GM21367 (cell line): ENCODE results near the gene YTHDF1.

Experiments
- ATAC-seq: cut with Tn5 transposase; IDR thresholded peaks from one replicate; pipeline ENCODE4 v1.9.1; 2021; ENCODE audit not compliant: unreplicated experiment

YTHDF1 gene

GRCh38 chr20:63186528-63187316 is 29.2 kb downstream of the YTHDF1 start:
- no peak for ATAC-seq

- no peak for ATAC-seq
These were observed 29.8 kb downstream of the YTHDF1 start for GRCh38 chr20:63186084-63186483.

GRCh38 chr20:63185215-63185796 is 30.6 kb downstream of the YTHDF1 start:
- ATAC-seq: no peak

GRCh38 chr20:63183422-63184146 is 32.3 kb downstream of the YTHDF1 start:
- ATAC-seq: no peak

GRCh38 chr20:63182946-63183415 is 33.0 kb downstream of the YTHDF1 start:
- ATAC-seq: no peak

- ATAC-seq: no peak
These were observed 33.5 kb downstream of the YTHDF1 start for GRCh38 chr20:63182425-63182824.

GRCh38 chr20:63181226-63181625 is 34.7 kb downstream of the YTHDF1 start:
- no peak for ATAC-seq

DNA sequence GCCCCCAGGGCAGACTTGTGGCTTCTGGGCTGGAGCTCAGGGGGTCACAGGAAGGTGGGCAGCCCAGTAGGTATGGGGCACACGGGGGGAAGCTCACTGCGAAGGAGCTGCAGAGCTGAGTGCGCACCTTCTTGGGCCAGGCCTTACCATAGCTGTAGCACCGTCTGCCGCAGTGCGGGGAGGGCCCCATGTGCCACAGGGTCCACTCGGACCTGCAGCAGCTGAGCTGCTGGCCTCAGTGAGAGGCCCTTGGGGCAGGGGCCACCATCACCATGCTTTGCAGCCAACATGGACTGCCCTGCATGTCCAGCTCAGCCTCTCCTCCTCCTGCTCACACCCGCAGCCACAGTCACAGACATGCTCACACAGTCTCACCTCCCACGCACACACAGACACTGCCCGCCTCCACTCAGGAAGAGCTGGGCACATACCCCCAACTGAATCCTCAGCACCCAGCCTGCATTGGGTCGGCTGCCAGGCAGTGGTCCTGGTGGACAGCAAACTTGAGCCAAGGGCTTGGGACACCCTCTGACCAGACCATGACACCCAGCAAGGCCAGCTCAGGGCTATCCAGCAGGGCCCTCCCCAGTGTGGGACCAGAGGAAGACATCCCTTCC is 35.3 kb downstream of the YTHDF1 start:
- no peak for ATAC-seq

GRCh38 chr20:63179687-63180568 is 36.0 kb downstream of the YTHDF1 start:
- no peak for ATAC-seq

GRCh38 chr20:63178889-63179686 is 36.8 kb downstream of the YTHDF1 start:
- no peak for ATAC-seq

GRCh38 chr20:63178446-63178820 is 37.5 kb downstream of the YTHDF1 start:
- ATAC-seq: no peak

GRCh38 chr20:63177785-63178445 is 38.0 kb downstream of the YTHDF1 start:
- ATAC-seq: no peak

DNA sequence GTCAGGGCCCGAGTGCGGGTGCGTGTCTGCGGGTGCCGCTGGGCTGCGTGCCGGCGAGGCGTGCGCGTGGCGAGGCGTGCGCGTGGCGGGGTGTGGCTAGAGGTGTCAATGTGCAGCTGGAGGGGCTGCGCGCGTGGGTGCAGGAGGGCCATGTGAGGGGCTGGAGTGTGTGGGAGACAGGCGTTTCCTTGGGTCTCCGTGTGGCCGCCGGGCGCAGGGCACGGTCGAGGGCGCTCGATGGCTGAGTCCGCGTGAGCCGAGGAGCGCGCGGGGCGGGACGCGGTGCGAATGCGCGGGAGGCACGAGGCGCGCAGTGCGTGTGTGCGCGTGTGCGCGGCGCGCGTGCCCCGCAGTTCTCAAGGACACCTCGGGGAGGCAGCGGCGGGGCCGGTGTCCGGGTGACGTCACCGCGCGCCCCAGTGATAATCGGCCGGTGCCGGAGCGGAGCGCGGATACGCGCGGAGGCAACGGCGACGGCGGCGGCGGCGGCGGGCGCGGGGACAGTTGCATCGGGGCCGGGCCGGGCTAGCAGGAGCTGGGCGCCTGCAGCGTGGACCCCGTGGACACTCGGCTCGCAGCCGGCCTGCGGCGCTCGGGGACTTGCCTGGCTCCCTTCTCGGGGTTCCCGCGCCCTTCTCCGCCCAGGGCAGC is 38.7 kb downstream of the YTHDF1 start:
- ATAC-seq: no peak

DNA sequence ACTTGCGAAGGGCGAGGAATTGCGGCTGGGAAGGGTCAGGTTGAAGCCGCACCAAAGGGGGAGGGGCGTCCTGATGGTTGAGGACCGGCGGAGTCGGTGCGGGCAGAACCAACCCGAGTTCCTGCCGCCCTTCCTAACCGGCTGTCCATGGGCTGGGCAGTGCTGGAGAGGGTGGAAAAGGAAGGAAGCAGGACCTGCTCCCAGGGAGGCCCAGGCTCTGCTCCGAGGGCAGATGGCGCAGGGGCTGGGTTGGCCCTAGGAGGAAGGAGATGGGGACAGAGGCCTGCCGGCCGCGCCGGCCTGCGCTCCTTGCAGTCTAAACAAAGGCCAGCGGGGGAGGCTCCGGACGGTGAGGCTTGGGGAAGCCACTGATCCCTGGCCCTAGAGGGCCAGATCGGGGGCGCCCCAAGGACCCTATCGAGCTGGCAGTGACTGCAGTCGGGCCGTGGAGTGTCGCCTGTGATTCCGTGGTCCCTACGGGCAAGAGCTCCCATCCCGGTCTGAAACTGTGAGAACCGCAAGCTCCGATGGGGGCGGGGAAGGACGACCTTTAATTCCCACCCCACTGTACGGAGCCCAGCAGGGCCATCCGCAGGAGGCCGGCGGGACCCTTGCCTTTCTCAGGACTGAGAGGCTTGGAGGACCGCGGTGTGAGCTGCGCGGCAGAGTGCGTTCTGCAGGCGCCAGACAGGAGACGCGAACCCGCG is 39.4 kb downstream of the YTHDF1 start:
- no peak for ATAC-seq

- ATAC-seq: no peak
These were observed 39.9 kb downstream of the YTHDF1 start for GRCh38 chr20:63176034-63176426.

DNA sequence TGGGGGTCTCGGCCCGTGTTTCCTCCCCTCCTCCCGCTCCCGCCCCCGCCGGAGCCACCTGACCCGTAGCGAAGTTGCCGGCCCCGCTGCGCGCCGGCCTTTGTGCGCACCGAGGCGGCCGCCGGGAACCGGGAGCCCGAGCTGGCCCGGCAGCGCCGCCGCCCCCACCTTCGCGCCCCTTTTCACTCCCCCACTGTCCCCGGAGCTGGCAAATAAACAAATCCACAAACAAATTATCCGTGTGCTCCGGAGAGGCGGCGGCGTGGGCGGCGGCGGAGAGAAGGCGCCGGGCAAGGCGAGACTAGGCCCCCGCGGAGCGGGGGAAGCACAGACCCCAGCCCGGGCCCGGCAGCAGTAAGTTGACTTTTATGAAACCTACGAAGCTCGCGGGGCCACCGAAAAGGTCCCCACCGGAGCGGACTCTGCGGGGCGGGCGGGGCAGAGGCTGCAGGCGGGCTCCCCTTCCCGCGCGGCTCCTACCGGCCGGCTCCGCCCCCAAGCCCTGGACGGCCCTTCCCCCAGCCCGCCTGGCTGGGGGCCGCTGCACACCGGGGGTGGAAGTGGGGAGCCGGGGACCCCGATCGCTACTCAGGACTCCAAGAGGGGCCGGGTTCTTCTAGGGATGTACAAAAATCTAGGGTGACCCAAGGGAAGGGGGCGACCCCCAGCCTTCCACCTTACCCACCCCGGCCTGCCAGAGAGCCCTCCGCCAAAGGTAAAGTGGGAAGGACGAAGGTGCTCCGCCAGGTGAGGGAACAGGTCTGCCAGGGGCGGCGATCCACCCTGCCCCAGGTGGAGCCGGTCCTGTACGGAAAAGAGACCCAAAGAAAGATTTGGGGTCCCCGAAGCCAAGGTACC is 40.7 kb downstream of the YTHDF1 start:
- no peak for ATAC-seq
